NCI-H2227 (cell line): ENCODE measurements around the gene RBM18.
A peak's percentile ranks its signal among the peaks of the same experiment; 100 is the strongest.

ENCODE experiments used
- DNase-seq: peaks from one replicate; lab custom pipeline; 2025; ENCODE audit not compliant: unreplicated experiment; lab: John Stamatoyannopoulos, UW

Gene RBM18

DNA sequence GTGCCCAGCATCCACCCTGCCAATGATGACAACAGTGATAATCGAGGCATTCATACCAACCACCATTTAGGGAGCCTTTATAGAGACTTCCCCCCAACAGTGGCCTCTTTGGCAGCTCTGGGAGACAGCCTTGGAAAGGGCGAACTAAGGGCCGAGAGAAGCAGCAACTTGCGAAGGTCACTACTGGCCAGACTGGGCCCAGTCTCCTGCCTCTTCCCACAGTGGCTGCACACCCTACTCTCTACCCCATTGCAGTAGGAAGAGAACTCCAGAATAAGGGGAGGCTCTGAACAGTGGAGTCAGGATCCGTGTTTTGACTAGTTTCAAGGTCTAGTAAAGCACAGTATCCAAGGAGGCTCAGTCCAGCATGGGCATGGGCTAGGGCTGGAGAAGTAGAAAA is 41.2 kb downstream of the RBM18 start:
- DNase-seq, result no peak

DNA sequence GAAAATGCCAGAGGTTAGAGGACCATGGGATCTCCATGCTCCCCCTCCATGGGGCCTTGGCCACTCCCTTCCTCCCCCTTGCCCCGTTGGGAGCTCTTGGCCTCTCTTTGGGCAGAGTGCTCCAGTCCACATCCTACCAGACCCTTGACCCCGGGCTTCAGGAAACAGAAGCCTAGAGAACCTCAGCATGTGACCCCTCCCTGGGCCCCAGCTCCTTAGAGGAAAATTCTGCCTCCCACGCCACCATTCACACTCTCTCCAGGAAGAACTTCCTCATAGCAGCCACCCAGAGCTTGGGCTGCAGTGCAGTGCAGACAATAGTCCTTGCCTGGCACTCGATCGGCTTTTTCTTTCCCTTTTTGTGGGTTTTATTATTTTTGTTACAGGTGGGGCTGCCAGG is 41.8 kb downstream of the RBM18 start:
- no peak for DNase-seq

DNA sequence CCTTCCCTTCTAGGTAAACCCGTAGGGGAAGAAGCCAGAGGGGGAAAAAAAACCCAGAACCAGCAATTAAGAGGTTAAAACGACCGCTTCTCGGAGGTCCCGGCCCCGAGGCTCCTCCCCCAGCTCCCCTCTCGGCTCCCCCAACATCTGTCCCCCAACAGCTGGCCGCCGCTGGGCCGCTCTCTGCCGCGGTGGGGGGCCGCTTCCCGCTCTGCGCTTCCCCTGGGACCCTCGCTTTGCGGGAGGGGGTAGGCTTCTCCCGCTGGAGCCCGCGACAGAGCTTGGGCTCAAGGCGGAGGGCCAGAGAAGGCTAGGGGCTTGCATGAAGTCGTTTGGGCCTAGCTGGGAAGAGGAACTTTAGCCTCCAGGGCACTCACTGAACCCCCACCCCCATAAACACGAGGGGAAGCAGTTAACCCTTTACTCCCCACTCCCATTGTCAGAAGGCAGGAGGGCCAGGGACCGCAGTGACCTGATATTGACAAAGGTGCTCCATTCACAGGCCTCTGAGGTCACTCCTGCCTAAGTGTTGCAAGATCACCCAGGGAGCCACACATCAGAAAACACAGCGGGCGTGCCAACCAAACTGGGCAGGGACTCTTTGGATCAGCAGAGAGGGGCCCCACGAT is 43.3 kb downstream of the RBM18 start:
- DNase-seq, result no peak

DNA sequence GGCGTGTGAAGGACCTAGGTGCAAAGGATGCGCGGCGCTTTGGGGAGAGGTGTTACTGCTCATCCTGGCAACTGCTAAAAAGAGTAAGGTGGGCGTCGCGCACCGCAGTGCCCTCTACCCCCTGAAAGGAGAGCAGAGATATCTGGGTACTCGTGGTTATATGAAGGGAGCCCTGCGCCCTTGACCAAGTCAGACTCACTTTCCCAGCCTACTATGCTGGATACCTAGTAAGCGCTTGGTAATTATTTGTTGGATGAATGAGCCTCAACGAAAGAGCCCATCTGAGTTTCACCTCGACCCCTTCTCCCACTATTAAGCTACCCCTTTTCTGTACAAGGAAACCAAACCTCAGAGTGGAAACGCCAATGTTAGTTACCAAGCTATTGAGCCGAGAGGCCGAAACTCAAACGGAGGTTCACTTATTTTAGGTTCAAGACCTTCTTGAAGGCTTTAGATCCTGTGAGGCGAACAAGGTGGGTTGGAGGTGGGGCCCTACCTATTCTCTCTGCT is 43.9 kb downstream of the RBM18 start:
- no peak for DNase-seq

DNA sequence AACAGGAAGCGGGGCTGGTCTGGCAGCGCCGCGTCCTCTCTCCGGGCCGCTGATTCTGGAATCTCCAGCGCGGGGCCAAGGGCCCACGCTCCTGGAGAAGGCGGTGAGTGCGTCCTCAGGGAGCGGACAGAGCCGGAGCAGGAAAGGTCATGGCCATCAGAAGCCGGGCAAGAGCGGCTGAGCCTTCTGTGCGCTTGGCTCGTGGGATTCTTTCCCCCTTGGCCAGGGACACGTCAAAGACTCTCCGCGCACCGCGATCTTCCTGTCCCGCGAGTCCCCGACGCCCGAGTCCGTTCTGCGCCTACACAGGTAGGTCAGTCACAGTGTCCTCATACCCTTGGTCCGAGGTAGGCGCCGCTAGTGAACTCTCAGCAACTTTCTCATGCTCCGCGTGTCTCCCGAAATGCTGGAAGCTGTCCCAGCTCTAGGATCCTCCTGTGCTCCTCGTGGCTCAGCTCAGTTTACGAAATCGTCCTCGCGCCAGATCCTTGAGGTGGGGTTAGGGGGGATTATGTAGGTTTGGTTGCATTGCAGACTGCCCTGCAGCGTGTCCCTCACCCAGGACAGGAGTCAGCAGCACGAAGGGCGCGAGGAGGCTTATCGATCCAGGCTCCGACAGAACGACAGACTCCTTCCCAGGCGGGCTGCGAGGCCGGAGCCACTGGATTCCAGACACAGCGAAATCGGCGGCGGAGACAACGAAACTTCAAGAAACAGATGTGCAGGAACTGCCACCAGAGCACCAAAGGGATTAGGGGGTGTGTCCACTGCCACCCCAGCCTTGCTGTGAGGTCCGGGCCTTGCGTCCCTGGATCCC is 44.6 kb downstream of the RBM18 start:
- no peak for DNase-seq

DNA sequence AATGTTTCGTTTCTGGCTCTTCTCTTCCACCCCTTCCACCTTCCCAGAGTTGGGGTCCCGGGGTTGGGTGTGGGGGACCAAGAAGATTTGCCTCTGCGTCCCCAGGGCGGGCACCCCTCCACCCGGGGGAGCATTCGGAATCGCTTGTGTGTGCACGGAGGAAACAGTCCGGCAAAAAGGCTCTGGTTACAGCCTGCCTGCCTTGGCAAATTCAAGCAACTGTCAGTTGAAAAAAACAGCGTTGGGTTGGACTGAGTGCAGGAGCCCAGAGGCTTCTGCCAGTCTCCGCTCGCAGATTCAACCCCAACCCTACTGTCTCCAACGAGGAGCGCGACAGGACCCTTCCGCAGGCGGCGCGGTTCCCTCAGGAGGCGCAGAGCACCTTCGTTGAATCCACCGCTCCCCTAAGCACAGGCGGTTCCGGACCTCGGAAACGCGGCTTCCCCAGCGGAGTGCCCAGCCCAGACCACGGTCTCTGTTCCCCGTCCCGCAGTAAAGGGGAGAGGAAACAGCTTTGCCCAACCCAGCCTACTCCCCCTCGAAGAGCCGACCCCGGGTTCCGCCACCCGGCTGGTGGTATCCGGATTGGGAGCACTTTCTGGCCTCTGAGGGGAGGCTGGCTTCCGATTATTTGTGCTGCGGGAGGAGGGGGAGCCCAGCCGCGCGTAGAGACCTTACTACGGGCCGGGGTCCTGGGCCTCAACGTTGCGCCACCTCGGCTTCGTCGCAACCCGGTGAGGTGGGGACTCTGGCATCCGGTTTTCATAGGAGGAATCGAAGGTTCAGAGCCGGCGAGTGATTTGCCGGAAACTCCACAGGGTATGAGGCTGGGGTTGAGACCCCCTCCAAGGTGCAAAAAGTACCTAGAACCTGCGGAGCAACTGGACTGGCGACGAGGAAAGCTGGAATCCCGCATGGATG is 45.4 kb downstream of the RBM18 start:
- DNase-seq, result no peak

DNA sequence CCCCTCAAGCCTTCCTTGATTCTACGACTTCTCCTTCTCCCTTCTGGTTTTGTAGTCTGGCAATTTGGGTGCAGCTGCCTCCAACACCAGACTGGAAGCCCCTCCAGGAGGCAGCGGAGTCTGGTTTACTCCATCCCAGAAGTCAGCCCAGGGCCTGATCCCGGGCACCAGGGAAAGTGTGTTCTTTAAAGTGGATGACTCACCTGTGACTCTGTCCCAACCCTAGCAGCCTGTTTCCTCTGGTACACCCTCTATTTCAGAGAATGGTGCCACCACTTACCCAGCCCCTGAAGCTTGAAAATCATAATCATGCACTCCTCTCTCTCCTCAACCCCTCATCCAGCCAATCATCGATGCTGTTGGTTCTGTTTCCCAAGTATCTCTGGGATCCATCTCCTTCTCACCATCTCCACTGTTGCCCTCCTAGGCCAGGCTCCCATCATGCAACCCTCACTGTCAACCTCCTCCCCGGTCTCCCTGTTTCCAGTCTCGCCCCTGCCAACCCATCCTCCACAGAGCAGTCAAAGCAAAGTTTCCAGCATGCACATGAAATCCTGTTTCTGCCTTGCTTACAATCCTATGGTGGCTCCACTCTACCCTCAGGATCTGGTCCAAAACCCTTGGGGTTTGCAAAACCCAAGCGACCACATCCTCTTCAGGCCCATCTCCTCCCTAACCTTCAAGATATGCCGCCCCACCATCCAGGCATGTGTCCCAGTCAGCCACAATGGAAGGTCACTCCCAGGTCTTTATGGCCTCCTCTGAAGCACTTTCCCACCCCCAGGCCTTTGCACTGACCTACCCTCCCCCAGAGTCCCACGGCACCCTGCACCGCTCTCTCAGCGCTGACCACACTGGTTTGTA is 46.3 kb downstream of the RBM18 start:
- no peak for DNase-seq

DNA sequence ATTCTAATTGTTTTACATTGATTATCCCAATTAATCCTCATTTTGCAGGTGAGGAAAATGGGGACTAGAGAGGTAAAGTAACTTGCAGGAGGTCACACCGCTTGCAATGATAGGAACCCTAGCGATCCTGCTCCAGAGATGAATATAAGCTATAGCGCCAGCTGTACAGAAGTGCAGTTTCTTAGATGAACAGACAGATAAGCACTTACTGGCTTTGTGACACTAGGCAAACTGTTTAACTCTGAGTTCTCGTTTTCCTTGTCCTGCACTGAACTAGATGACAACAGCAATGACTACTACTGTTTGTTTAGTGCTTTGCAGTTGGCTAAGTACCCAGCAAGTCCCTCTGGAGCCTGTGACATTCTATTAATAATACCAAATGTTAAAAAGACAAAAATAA is 47.0 kb downstream of the RBM18 start:
- no peak for DNase-seq

DNA sequence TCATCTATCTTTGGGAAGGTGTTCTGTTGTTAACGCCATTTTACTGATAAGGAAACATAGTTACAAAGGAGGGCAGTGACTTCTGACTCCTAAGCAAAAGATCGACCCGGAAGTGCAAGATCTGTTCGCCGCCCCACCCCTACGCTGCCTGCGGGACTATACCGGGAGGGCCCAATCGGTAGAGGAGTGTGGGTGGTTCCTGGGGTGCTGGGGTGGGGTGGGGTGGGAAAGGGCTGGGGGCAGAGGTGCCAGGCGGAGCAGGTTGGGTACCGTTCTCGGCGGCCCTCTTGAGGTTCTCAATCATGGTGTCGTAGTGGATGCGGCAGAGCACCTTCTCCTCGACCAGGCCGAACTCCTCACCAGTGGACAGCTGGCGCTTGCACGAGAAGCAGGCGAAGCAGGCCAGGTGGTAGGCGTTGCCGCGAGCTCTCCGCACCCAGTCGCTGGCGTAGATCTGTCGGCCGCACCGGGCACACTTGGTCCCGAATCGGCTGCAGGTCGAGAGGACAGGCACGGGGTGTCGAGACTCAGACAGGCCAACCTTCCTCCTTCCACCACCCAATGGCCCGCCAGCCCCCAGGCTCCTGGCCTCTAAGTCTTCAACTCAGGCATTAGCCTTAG is 47.7 kb downstream of the RBM18 start:
- no peak for DNase-seq

DNA sequence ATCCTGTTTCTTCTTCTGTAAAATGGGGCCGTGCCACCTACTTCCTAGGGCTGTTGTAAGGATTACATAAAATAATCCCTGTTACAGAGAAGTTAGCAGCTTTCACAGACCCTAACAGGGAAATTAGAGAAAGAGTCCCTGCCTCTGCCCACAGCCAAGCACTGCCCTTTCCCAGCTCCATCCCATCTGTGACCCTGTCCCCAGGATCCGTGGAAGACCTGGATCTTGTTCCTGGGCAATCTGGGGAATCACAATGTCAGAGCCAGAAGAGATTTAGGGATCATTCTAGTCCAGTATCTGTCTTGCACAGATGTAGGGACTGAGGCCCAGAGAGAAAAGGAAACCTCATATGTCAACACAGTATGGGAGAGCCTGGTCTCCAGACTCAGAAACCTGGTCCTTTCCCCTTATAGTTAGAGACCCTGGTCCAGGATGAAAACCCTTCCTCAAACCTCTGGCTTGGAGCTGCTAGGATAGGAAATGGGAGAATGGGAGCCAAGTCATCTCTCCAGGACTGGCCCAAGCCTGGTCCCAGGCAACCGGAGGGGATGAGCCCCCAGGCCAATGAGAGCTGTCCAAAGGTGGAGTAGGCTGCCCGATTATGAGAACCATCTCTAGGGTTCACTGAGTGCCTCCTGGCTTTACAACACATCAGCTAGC is 48.4 kb downstream of the RBM18 start:
- DNase-seq, result no peak

DNA sequence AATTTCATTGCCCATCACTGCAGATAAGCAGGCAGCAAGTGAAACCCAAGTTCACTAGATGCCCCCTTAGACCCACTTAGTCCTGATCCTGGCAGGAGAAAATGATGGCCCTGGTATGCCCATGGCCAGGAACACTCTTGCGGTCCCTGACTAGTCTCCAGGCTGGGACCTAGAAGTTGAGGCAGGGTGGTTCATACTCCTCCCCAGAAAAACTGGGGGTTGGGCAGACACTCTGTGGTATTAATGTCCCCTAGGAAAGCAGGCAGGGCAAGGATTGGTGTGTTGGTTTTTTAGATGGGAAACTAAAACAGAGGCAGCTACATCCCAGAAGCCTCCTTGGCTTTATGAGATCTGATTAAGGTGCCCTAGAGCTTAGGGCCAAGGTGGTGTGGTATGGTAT is 49.0 kb downstream of the RBM18 start:
- DNase-seq, result no peak

DNA sequence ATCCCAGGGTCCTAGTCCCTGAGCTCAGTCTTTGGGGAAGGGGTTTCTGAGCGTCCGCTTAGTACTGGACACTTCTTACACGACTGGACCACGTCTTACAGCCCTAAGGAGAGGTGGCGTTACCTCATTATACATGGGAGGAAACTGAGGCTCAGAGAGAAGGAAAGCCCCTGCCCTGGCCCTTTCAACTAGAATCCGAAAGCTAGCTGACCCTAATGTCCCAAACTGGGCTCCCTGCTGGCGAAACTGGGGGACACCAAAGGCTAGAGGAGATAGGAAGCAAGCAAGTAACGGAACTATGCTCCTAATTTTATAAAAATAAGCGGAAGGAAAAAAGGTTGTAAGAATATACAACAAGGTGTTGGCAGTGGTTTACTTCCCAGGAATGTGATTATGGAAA is 50.1 kb downstream of the RBM18 start:
- no peak for DNase-seq

DNA sequence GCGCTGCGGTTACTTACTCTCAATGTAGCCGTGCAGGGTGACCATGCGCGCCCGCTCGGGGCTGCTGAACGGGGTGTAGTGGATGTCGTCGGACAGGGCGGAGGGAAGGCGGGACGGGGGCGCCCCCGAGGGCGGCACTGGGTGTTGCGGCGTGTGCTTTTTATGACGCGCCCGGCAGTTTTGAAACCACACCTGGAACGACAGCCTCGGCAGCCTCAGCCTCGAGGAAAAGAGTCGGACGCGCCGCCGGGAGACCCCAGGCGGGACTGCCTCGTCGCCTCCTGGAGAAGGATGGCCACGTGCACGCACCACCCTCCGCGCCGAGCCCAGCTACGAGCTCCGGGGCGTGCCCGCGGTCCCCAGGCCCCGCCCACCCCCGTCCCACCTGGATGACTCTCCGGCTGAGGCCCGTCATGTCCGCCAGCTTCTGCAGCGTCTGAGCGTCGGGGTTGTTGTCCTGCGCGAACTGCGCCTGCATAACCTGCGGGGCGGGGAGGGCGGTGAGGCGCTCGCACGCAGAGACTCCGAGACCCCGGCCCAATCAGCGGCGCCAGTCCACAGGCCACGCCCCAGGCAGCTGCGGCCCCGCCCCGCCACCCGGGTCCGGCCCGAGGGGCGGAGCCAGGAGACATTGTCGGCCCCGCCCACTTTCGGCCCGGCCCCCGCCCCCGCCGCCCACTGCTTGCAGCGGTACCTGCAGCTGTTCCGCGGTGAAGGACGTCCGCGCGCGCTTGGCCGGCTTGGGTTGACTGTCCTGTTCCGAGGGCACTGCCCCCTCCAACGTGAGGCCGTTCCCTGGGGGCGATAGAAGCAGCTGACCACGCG is 50.8 kb downstream of the RBM18 start:
- peak; percentile 90 for DNase-seq

DNA sequence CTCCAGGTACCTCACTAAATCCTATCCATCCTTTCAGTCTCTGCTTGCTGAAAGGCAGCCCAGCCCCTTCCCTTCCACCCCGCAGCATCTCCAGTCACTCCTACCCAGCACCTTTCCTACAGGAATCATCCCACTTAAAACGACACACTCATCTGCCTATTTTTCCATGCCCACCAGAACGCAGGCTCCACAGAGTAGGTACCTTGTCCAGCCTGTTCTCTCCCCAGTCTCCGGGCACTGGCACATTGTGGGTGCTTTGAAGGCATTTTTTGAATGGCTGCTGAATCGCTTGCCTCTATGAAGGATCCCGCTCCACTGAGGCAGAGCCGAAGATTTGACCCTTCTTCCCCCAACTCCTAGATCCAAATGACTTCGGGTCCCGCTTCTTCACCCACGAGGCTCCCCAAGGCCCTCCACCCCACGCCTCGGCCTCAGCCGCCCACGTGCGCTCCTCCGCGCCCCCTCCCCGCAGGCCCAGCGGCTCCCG is 51.5 kb downstream of the RBM18 start:
- no peak for DNase-seq

DNA sequence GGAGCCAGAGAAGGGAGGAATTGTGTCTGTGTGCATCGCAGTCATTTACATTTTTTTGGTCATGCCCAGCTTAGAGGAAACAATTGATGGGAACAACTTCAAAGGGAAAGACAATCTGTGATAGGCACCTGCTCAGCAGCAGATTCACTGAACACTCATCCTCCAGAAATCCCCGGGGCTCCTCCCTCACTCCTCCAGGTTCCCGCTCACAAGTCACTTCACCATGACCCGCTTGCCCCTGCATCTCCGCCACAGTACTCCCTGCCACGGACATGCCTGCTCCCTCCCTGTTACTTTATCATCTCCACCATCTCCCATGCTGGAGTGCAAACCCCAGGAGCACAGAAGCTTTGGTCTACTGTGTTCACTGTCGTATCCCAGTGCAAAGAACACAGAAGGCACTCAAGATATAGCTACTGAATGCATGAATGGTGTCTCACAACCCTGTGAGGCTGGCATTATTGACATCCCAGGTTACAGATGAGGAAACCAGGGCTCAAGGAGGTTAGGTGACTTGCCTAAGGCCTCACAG is 52.1 kb downstream of the RBM18 start:
- no peak for DNase-seq

DNA sequence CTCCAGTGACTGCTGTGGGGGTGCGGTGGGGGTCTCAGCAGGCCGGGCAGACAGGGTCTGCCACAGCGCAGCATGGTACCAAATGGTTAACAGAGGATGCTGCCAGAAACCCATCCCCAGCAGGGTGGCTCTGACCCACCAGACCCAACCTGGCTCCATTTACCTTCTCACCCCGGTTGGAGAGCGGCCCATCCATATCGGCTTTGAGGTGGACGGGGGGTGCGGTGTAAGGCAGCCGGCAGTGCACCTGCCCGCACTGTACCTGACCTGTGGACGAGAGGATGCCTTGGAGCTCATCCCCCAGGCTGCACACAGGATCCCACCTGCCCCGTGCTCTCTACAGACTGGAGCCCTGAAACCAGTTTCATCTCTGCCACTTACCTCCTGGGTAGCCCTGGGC is 55.2 kb downstream of the RBM18 start:
- no peak for DNase-seq

DNA sequence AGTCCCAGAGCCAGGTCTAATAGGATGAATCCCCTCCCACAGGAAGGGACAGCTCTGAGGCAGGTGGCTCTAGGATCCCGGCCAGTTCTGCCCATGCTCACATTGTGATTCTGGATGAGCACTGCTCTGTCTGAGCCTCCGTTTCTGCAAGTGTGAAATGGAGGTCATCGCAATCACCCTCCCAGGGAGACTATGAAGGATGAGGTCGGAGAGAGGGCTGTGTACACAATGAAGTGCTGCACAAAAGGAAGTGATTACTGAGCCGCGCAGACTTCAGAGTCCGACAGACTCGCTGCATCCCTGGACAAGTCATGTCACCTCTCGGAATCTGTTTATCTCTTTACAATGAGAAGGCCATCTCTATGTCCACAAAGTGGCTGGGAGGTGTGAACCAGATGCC is 57.5 kb downstream of the RBM18 start:
- DNase-seq, result no peak
